HepG2 (cell line): ENCODE data around the gene HAUS1. TPM values are rescaled to one million over a fixed set of nuclear protein-coding genes. Genes with fewer than 3 reads are reported as not detected.
A peak's percentile ranks its signal among the peaks of the same experiment; 100 is the strongest.

Experiments
- EZH2 ChIP-seq: conservative IDR thresholded peaks from 2 replicates; pipeline ENCODE4 v1.6.1; 2012; ENCODE audit warnings: mild to moderate bottlenecking, low read depth, low read length, moderate library complexity
- HNF1A ChIP-seq, 2 experiments: sonication (generic) in 1 of 2; formaldehyde crosslinking in 1 of 2; IDR thresholded peaks; 2 replicates each; pipeline versions ENCODE4 v1.4.0 to v1.6.1; 2016 to 2020; ENCODE audit warnings: borderline replicate concordance in 1 of 2, low read depth in 1 of 2, mild to moderate bottlenecking in 1 of 2, missing genetic modification reagents in 1 of 2
- SAP130 ChIP-seq: IDR thresholded peaks from 2 replicates; pipeline ENCODE4 v1.6.1; 2016; ENCODE audit warnings: low read depth
- SP4 ChIP-seq: sonication (generic); formaldehyde crosslinking; IDR thresholded peaks from 2 replicates; pipeline ENCODE4 v1.8.1; 2023; ENCODE audit warnings: mild to moderate bottlenecking, missing genetic modification reagents
- ZNF136 ChIP-seq: sonication (generic); formaldehyde crosslinking; IDR thresholded peaks from 2 replicates; pipeline ENCODE4 v1.8.1; 2022; ENCODE audit warnings: low read depth, mild to moderate bottlenecking, moderate library complexity, missing genetic modification reagents
- ZNF639 ChIP-seq: conservative IDR thresholded peaks from 2 replicates; pipeline ENCODE4 v1.6.1; 2018; ENCODE audit warnings: missing genetic modification reagents
- ZNF740 ChIP-seq: sonication (generic); formaldehyde crosslinking; IDR thresholded peaks from 2 replicates; pipeline ENCODE4 v1.4.0; 2020; ENCODE audit warnings: missing genetic modification reagents
- polyA plus RNA-seq, 8 experiments: library from polyadenylated mRNA; depleted of rRNA in 3 of 8; stranded (reverse) in 7 of 8; unstranded in 1 of 8; fragments of >200 nt; fragmentation: Illumina TruSeq in 4 of 8; extraction: Trizol in 4 of 8; gene quantifications; 2 replicates each; pipeline versions ENCODE4 v1.2.1 to v1.2.3, GENCODE V29; 2011 to 2016; ENCODE audit warnings: low read depth in 4 of 8, missing spikeins in 1 of 8, mixed read lengths in 1 of 8; ENCODE audit not compliant: insufficient read depth in 1 of 8
- total RNA-seq, 5 experiments: library from RNA; depleted of rRNA; stranded (reverse); fragments of >200 nt; fragmentation: Illumina TruSeq; extraction: Trizol; gene quantifications; 2 replicates each; pipeline ENCODE4 v1.2.3, GENCODE V29; 2016; ENCODE audit warnings: low read depth in 1 of 5
- TF ChIP-seq, protein P1 (sequence below): sonication (generic); formaldehyde crosslinking; IDR thresholded peaks from 2 replicates; pipeline ENCODE4 v1.4.0; 2020; ENCODE audit warnings: missing genetic modification reagents, mild to moderate bottlenecking, borderline replicate concordance
- TF ChIP-seq, protein P2 (sequence below): sonication (generic); formaldehyde crosslinking; conservative IDR thresholded peaks from 2 replicates; pipeline ENCODE4 v1.4.0; 2020; ENCODE audit warnings: mild to moderate bottlenecking, missing genetic modification reagents, moderate library complexity
- TF ChIP-seq, protein P3 (sequence below): sonication (generic); formaldehyde crosslinking; IDR thresholded peaks from 2 replicates; pipeline ENCODE4 v1.5.0; 2020; ENCODE audit warnings: mild to moderate bottlenecking, missing genetic modification reagents

HAUS1 gene
- total and polyA plus RNA-seq, 2 of the 13 experiments (the other 11 are each of a cell fraction or from before 2014, with no cell fraction given), result 20.6 to 59.2 TPM

DNA sequence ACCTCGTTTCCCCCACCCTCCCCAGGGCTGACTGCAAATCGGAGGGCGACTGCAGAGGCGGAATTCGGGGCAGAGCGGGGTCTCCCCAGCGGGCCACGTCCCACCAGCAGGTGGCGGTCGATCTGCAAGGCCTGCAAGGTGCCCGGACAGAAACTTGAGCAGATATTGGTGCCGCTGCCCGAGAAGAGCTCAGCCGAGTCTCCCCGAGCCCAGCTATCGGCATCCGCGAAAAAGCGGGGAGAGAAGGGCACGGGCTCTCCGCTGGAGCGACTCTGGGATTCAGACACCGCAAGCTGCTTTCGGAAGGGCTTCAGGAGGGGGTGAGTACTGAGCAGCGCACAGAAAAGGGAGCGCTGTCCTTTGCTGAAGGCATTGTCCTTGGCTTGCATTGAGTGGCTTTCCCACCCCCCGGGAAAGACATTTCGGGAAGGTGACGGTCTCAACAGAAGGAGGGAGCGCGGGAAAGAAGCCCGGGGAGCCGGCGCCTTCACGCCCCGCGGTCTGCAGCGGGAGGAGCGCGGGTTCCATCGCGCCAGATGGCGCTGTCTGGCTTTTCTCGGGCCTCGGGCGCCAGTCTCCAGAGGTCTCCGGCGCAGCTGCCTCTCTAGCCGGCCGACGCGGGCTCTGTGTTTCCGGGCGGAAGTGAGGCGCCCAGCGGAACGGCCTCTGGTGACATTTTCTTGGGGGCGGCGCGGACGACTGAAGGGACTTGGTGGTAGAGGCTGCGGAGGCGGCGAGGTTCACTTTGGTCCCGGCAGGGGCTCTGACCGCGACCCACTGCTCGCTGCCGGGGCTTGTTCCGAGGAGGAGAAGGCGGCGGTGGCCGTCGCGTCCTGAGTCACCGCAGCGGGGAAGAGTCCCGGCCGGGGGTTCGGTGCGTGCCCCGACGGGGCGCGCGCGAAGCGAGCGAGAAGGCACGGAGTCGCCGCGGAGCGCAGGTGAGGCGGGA lies 69.5 kb downstream of the HAUS1 start (continued):
- TF ChIP-seq ZNF639 (CRISPR knock-in tag) (peak; percentile 73), SAP130 (peak; percentile 95), EZH2 (no peak), SP4 (CRISPR knock-in tag) (no peak; the same call in 1 of the 2 replicates), HNF1A (IDR thresholded peaks at IDR 0.05; ENCODE audit: low read depth) (no peak), HNF1A (CRISPR knock-in tag; IDR thresholded peaks at IDR 0.05; ENCODE audit: borderline replicate concordance) (no peak; the same call in 1 of the 2 replicates), ZNF136 (no peak), ZNF740 (CRISPR knock-in tag) (no peak)
- TF ChIP-seq, protein P1, sequence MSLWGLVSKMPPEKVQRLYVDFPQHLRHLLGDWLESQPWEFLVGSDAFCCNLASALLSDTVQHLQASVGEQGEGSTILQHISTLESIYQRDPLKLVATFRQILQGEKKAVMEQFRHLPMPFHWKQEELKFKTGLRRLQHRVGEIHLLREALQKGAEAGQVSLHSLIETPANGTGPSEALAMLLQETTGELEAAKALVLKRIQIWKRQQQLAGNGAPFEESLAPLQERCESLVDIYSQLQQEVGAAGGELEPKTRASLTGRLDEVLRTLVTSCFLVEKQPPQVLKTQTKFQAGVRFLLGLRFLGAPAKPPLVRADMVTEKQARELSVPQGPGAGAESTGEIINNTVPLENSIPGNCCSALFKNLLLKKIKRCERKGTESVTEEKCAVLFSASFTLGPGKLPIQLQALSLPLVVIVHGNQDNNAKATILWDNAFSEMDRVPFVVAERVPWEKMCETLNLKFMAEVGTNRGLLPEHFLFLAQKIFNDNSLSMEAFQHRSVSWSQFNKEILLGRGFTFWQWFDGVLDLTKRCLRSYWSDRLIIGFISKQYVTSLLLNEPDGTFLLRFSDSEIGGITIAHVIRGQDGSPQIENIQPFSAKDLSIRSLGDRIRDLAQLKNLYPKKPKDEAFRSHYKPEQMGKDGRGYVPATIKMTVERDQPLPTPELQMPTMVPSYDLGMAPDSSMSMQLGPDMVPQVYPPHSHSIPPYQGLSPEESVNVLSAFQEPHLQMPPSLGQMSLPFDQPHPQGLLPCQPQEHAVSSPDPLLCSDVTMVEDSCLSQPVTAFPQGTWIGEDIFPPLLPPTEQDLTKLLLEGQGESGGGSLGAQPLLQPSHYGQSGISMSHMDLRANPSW (CRISPR knock-in tag), result peak; percentile 62; the same call in 1 of the 2 replicates
- TF ChIP-seq, protein P2, sequence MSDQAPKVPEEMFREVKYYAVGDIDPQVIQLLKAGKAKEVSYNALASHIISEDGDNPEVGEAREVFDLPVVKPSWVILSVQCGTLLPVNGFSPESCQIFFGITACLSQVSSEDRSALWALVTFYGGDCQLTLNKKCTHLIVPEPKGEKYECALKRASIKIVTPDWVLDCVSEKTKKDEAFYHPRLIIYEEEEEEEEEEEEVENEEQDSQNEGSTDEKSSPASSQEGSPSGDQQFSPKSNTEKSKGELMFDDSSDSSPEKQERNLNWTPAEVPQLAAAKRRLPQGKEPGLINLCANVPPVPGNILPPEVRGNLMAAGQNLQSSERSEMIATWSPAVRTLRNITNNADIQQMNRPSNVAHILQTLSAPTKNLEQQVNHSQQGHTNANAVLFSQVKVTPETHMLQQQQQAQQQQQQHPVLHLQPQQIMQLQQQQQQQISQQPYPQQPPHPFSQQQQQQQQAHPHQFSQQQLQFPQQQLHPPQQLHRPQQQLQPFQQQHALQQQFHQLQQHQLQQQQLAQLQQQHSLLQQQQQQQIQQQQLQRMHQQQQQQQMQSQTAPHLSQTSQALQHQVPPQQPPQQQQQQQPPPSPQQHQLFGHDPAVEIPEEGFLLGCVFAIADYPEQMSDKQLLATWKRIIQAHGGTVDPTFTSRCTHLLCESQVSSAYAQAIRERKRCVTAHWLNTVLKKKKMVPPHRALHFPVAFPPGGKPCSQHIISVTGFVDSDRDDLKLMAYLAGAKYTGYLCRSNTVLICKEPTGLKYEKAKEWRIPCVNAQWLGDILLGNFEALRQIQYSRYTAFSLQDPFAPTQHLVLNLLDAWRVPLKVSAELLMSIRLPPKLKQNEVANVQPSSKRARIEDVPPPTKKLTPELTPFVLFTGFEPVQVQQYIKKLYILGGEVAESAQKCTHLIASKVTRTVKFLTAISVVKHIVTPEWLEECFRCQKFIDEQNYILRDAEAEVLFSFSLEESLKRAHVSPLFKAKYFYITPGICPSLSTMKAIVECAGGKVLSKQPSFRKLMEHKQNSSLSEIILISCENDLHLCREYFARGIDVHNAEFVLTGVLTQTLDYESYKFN (CRISPR knock-in tag), result no peak; the same call in 1 of the 2 replicates
- TF ChIP-seq, protein P3, sequence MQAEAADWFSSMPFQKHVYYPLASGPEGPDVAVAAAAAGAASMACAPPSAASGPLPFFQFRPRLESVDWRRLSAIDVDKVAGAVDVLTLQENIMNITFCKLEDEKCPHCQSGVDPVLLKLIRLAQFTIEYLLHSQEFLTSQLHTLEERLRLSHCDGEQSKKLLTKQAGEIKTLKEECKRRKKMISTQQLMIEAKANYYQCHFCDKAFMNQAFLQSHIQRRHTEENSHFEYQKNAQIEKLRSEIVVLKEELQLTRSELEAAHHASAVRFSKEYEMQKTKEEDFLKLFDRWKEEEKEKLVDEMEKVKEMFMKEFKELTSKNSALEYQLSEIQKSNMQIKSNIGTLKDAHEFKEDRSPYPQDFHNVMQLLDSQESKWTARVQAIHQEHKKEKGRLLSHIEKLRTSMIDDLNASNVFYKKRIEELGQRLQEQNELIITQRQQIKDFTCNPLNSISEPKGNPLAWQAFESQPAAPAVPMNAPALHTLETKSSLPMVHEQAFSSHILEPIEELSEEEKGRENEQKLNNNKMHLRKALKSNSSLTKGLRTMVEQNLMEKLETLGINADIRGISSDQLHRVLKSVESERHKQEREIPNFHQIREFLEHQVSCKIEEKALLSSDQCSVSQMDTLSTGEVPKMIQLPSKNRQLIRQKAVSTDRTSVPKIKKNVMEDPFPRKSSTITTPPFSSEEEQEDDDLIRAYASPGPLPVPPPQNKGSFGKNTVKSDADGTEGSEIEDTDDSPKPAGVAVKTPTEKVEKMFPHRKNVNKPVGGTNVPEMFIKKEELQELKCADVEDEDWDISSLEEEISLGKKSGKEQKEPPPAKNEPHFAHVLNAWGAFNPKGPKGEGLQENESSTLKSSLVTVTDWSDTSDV, result no peak; the same call in 1 of the 2 replicates
